ENCODE data around the gene SLC6A3.

SLC6A3 gene

DNA sequence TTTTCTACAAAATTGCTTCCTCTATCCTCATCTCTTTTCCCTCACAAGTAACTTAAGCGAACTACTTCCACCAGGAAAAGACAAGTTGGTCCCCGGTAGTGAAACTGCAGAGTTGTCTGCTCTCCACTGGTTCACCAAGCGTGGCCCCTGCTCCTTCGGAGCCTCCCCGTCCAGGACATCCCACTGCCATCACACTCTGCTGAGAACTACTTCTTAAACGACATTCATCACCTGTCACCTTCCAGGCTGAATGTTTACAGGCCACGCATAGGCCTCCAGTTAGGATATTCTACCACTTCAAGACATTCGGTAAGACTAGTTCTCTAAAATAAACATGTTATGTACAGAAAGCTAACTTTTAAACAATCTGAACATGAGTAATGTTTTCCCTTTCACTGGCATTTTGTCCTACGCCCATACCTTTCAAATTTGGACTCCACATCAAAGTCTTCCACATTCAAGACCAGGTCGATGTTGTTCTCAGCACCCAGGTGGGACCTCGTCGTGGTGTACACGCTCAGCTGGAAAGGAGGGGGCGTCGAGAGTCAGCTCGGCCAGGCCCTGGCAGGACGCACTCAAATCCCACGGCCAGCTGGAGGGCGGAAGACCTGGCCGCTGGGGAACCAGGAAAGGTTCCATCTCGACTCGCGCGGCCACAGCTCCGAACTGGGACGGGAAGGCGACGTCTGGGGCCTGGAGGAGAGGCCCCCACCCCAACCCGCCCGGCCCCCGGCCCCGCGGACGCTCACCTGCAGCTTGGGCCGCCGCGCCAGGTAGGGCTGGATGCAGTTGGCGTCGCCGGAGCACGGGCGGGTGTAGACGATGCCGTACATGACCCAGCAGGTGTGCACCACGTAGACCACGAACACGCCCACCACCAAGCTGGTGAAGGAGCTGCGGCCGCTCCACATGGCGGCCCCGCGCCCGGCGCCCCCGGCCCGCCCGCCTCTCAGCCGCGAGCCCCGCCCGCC, 101.0 kb downstream of the SLC6A3 start:
- FAIRE-seq (no peak), DNase-seq (ENCODE audit: insufficient read length, low spot score) (no peak)
- TF ChIP-seq, protein P1, sequence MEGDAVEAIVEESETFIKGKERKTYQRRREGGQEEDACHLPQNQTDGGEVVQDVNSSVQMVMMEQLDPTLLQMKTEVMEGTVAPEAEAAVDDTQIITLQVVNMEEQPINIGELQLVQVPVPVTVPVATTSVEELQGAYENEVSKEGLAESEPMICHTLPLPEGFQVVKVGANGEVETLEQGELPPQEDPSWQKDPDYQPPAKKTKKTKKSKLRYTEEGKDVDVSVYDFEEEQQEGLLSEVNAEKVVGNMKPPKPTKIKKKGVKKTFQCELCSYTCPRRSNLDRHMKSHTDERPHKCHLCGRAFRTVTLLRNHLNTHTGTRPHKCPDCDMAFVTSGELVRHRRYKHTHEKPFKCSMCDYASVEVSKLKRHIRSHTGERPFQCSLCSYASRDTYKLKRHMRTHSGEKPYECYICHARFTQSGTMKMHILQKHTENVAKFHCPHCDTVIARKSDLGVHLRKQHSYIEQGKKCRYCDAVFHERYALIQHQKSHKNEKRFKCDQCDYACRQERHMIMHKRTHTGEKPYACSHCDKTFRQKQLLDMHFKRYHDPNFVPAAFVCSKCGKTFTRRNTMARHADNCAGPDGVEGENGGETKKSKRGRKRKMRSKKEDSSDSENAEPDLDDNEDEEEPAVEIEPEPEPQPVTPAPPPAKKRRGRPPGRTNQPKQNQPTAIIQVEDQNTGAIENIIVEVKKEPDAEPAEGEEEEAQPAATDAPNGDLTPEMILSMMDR (IDR thresholded peaks at IDR 0.05; ENCODE audit: insufficient read depth, missing control alignments): no peak

DNA sequence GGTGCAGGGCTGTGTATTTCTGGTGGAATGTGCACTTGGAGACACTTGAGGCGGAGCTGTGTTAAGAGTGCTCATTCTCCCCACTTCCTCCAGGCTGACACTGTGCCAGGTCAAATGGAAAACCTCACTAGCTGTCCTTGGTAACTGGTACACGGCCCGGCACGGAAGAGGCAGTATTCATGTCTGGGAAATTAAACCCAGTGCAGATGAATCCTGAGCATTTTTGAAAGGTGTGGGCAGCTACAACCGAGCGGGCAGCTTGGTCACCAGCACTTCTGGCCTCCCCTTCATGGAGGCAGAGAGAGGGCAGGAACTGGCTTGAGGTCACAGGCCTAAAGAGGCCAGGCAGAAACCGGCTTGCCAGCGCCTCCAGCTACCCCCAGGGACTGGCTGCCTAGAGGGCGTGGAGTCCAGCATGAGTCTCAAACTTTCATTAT, 101.9 kb downstream of the SLC6A3 start:
- DNase-seq (ENCODE audit: insufficient read length, low spot score) (no peak), FAIRE-seq (no peak)
- TF ChIP-seq, protein P1 (IDR thresholded peaks at IDR 0.05; ENCODE audit: insufficient read depth, missing control alignments): no peak

All from D721Med (cell line).